Vagina (tissue), 2 donors: Measurements from ENCODE around the gene INPP5A.

Source experiments
- CTCF ChIP-seq, 3 experiments: fragments of 450-650 bp in 2 of 3; fragments of 200-600 bp in 1 of 3; sonication (generic) in 1 of 3; IDR thresholded peaks; one replicate each; pipeline ENCODE4 v1.5.1; 2017 to 2019; ENCODE audit warnings: antibody characterized with exemption in 3 of 3, mild to moderate bottlenecking in 2 of 3, moderate library complexity in 2 of 3
- POLR2AphosphoS5 ChIP-seq, 2 donors: sonication (generic); formaldehyde crosslinking; IDR thresholded peaks; one replicate each; pipeline ENCODE4 v1.9.0; 2017; ENCODE audit warnings: antibody characterized with exemption in 2 of 2, mild to moderate bottlenecking in 2 of 2, low read depth in 1 of 2; ENCODE audit not compliant: insufficient read depth in 1 of 2

GRCh38 chr10:132645247-132645530, 107.6 kb downstream of the INPP5A start:
- TF ChIP-seq CTCF (IDR thresholded peaks at IDR 0.05) = no peak
- TF ChIP-seq POLR2AphosphoS5 (IDR thresholded peaks at IDR 0.05; ENCODE audit: insufficient read depth in 1 of 2, low read depth in 1 of 2) = no peak
